ENCODE measurements around the gene PCDHA5.
A peak's percentile ranks its signal among the peaks of the same experiment; 100 is the strongest.

- TF ChIP-seq CTCF (conservative IDR thresholded peaks at IDR 0.05; ENCODE audit: low read length) (peak; percentile 77), EZH2phosphoT487 (IDR thresholded peaks at IDR 0.05; ENCODE audit: borderline replicate concordance, low read depth, low read length) (no peak)
Observed at GRCh38 chr5:140840978-140841962, 19.9 kb downstream of the PCDHA5 start, which contains the start of gene PCDHA8.

Data from OCI-LY7 (cell line).